ENCODE results near the gene SNAP47.

- TF ChIP-seq CTCF (IDR thresholded peaks at IDR 0.05; ENCODE audit: insufficient read depth, low read length), result no peak
- TF ChIP-seq POLR2AphosphoS5 (IDR thresholded peaks at IDR 0.05; ENCODE audit: low read depth), result no peak
- no peak for TF ChIP-seq REST (IDR thresholded peaks at IDR 0.05; ENCODE audit: insufficient replicate concordance, low read depth)
These were observed 80.5 kb downstream of the SNAP47 start, which contains the start of gene PRSS38 for GRCh38 chr1:227815468-227816409.

Data from HL-60 (cell line).